ENCODE results near the gene TUBG1. TPM values are rescaled to one million over a fixed set of nuclear protein-coding genes. Genes with fewer than 3 reads are reported as not detected.

TUBG1 gene
- total and polyA plus RNA-seq, 9 of the 15 experiments (the other 6 are each of a cell fraction or from before 2014, with no cell fraction given), result 33.1 to 147 (median 66.0) TPM

DNA sequence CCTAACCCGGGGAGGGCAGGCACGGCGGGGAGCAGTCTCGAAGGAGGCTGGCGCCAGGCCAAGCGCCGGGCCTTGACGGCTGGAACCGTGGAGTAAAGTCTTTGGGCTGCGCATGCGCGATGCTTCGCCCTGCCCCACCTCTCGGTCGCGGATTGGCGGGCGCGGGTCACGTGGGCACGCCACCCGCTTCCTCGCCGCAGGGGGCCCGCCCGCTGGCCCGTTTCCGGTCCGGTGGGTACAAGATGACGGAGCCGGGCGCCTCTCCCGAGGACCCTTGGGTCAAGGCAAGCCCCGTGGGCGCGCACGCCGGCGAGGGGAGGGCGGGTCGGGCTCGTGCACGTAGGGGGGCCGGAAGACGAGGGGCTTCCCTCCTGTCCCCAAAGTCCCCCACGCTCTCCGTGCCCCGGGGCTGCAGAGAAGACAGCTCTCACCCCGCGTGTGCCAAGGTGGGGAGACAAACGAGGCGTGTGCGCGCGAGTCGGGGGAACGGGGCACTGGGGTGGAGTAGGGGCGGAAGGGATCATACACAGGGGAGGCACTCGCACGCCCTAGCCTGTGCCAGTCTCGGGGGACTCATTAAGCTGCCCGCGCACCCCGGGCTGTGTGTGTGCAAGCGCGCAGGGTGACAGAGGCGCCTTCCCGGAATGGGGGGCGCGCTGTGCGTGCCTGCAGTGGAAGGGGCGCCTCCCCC is 42.5 kb upstream of the TUBG1 start, which contains the start of gene MLX (continued):
- TF ChIP-seq, protein P1, sequence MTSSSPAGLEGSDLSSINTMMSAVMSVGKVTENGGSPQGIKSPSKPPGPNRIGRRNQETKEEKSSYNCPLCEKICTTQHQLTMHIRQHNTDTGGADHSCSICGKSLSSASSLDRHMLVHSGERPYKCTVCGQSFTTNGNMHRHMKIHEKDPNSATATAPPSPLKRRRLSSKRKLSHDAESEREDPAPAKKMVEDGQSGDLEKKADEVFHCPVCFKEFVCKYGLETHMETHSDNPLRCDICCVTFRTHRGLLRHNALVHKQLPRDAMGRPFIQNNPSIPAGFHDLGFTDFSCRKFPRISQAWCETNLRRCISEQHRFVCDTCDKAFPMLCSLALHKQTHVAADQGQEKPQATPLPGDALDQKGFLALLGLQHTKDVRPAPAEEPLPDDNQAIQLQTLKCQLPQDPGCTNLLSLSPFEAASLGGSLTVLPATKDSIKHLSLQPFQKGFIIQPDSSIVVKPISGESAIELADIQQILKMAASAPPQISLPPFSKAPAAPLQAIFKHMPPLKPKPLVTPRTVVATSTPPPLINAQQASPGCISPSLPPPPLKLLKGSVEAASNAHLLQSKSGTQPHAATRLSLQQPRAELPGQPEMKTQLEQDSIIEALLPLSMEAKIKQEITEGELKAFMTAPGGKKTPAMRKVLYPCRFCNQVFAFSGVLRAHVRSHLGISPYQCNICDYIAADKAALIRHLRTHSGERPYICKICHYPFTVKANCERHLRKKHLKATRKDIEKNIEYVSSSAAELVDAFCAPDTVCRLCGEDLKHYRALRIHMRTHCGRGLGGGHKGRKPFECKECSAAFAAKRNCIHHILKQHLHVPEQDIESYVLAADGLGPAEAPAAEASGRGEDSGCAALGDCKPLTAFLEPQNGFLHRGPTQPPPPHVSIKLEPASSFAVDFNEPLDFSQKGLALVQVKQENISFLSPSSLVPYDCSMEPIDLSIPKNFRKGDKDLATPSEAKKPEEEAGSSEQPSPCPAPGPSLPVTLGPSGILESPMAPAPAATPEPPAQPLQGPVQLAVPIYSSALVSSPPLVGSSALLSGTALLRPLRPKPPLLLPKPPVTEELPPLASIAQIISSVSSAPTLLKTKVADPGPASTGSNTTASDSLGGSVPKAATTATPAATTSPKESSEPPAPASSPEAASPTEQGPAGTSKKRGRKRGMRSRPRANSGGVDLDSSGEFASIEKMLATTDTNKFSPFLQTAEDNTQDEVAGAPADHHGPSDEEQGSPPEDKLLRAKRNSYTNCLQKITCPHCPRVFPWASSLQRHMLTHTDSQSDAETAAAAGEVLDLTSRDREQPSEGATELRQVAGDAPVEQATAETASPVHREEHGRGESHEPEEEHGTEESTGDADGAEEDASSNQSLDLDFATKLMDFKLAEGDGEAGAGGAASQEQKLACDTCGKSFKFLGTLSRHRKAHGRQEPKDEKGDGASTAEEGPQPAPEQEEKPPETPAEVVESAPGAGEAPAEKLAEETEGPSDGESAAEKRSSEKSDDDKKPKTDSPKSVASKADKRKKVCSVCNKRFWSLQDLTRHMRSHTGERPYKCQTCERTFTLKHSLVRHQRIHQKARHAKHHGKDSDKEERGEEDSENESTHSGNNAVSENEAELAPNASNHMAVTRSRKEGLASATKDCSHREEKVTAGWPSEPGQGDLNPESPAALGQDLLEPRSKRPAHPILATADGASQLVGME (CRISPR knock-in tag; IDR thresholded peaks at IDR 0.05), result no peak; the same call in none of the 2 replicates
- no peak for TF ChIP-seq SRSF7 (optimal IDR thresholded peaks at IDR 0.05; ENCODE audit: low read depth, low read length)
- TF ChIP-seq FOXK2 (conservative IDR thresholded peaks at IDR 0.05 in 1 of 2, IDR thresholded peaks at IDR 0.05 in 1 of 2; ENCODE audit: low read depth in 2 of 2), result no peak
- TF ChIP-seq, protein P2, sequence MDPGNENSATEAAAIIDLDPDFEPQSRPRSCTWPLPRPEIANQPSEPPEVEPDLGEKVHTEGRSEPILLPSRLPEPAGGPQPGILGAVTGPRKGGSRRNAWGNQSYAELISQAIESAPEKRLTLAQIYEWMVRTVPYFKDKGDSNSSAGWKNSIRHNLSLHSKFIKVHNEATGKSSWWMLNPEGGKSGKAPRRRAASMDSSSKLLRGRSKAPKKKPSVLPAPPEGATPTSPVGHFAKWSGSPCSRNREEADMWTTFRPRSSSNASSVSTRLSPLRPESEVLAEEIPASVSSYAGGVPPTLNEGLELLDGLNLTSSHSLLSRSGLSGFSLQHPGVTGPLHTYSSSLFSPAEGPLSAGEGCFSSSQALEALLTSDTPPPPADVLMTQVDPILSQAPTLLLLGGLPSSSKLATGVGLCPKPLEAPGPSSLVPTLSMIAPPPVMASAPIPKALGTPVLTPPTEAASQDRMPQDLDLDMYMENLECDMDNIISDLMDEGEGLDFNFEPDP (CRISPR knock-in tag; IDR thresholded peaks at IDR 0.05), result no peak
- TF ChIP-seq EP400 (IDR thresholded peaks at IDR 0.05), result peak; percentile 71
- TF ChIP-seq, protein P3, sequence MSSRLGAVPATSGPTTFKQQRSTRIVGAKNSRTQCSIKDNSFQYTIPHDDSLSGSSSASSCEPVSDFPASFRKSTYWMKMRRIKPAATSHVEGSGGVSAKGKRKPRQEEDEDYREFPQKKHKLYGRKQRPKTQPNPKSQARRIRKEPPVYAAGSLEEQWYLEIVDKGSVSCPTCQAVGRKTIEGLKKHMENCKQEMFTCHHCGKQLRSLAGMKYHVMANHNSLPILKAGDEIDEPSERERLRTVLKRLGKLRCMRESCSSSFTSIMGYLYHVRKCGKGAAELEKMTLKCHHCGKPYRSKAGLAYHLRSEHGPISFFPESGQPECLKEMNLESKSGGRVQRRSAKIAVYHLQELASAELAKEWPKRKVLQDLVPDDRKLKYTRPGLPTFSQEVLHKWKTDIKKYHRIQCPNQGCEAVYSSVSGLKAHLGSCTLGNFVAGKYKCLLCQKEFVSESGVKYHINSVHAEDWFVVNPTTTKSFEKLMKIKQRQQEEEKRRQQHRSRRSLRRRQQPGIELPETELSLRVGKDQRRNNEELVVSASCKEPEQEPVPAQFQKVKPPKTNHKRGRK (tag; IDR thresholded peaks at IDR 0.05), result no peak
- TF ChIP-seq POLR2B (IDR thresholded peaks at IDR 0.05; ENCODE audit: low read depth, partially characterized antibody), result peak; percentile 51
- TF ChIP-seq, protein P4, sequence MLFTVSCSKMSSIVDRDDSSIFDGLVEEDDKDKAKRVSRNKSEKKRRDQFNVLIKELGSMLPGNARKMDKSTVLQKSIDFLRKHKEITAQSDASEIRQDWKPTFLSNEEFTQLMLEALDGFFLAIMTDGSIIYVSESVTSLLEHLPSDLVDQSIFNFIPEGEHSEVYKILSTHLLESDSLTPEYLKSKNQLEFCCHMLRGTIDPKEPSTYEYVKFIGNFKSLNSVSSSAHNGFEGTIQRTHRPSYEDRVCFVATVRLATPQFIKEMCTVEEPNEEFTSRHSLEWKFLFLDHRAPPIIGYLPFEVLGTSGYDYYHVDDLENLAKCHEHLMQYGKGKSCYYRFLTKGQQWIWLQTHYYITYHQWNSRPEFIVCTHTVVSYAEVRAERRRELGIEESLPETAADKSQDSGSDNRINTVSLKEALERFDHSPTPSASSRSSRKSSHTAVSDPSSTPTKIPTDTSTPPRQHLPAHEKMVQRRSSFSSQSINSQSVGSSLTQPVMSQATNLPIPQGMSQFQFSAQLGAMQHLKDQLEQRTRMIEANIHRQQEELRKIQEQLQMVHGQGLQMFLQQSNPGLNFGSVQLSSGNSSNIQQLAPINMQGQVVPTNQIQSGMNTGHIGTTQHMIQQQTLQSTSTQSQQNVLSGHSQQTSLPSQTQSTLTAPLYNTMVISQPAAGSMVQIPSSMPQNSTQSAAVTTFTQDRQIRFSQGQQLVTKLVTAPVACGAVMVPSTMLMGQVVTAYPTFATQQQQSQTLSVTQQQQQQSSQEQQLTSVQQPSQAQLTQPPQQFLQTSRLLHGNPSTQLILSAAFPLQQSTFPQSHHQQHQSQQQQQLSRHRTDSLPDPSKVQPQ (CRISPR knock-in tag; IDR thresholded peaks at IDR 0.05; ENCODE audit: borderline replicate concordance), result no peak
- TF ChIP-seq, protein P5, sequence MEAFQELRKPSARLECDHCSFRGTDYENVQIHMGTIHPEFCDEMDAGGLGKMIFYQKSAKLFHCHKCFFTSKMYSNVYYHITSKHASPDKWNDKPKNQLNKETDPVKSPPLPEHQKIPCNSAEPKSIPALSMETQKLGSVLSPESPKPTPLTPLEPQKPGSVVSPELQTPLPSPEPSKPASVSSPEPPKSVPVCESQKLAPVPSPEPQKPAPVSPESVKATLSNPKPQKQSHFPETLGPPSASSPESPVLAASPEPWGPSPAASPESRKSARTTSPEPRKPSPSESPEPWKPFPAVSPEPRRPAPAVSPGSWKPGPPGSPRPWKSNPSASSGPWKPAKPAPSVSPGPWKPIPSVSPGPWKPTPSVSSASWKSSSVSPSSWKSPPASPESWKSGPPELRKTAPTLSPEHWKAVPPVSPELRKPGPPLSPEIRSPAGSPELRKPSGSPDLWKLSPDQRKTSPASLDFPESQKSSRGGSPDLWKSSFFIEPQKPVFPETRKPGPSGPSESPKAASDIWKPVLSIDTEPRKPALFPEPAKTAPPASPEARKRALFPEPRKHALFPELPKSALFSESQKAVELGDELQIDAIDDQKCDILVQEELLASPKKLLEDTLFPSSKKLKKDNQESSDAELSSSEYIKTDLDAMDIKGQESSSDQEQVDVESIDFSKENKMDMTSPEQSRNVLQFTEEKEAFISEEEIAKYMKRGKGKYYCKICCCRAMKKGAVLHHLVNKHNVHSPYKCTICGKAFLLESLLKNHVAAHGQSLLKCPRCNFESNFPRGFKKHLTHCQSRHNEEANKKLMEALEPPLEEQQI (IDR thresholded peaks at IDR 0.05), result no peak
- TF ChIP-seq EWSR1 (IDR thresholded peaks at IDR 0.05; ENCODE audit: borderline replicate concordance, low read depth, partially characterized antibody), result no peak
- no peak for TF ChIP-seq ZNF253 (CRISPR knock-in tag; conservative IDR thresholded peaks at IDR 0.05)
- no peak for TF ChIP-seq SRF (CRISPR knock-in tag; IDR thresholded peaks at IDR 0.05)
